ENCODE data around the gene RIC8A. TPM values are rescaled to one million over a fixed set of nuclear protein-coding genes. Genes with fewer than 3 reads are reported as not detected.
A peak's percentile ranks its signal among the peaks of the same experiment; 100 is the strongest.

Gene RIC8A
- total and polyA plus RNA-seq, 8 donors, result 29.7 to 49.3 (median 40.9) TPM

GRCh38 chr11:208917-209260 is 1.4 kb downstream of the RIC8A start:
- WGBS, 2 donors, result 0 to 1% methylated on average over 26 of the region's 26 CpGs
- intact Hi-C loops (cut with DNase I), result no loop called here

GRCh38 chr11:209275-210121 is 2.0 kb downstream of the RIC8A start:
- H3K27me3 ChIP-seq, result no peaks in the 10 kb centered on the region
- H3K4me1 ChIP-seq, result peaks cover 10 to 29% (median 24%) of the 10 kb centered on the region in 3 donors
- peak overlapping the region; percentile 86 to 100 (median 96) for H3K4me3 ChIP-seq
- H3K36me3 ChIP-seq, result peaks cover 0 to 38% (median 32%) of the 10 kb centered on the region in 3 donors
- peak in 3 of 6 donors; percentile 48 to 81 (median 49) for DNase-seq
- intact Hi-C loops (cut with DNase I), result no loop called here
- FAIRE-seq, result no peak
- H3K27ac ChIP-seq, result peak overlapping the region in 1 of 4 donors; percentile 98
- no peak for ATAC-seq
- TF ChIP-seq, protein P1, sequence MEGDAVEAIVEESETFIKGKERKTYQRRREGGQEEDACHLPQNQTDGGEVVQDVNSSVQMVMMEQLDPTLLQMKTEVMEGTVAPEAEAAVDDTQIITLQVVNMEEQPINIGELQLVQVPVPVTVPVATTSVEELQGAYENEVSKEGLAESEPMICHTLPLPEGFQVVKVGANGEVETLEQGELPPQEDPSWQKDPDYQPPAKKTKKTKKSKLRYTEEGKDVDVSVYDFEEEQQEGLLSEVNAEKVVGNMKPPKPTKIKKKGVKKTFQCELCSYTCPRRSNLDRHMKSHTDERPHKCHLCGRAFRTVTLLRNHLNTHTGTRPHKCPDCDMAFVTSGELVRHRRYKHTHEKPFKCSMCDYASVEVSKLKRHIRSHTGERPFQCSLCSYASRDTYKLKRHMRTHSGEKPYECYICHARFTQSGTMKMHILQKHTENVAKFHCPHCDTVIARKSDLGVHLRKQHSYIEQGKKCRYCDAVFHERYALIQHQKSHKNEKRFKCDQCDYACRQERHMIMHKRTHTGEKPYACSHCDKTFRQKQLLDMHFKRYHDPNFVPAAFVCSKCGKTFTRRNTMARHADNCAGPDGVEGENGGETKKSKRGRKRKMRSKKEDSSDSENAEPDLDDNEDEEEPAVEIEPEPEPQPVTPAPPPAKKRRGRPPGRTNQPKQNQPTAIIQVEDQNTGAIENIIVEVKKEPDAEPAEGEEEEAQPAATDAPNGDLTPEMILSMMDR (IDR thresholded peaks at IDR 0.05), result no peak
- 41 to 50% methylated on average over 29 of the region's 29 CpGs for WGBS, 2 donors
- no peaks in the 10 kb centered on the region for H3K9me3 ChIP-seq

More at GRCh38 chr11:208917-209260, 1.4 kb downstream of the RIC8A start:
- H3K27me3 ChIP-seq, result no peaks in the 10 kb centered on the region
- DNase-seq, result peak in 2 of 6 donors; percentile 67 to 82
- peaks cover 0 to 38% (median 34%) of the 10 kb centered on the region in 3 donors for H3K36me3 ChIP-seq
- peak overlapping the region; percentile 86 to 100 (median 96) for H3K4me3 ChIP-seq
- H3K27ac ChIP-seq, result peak overlapping the region; percentile 96 to 98 (median 97)
- no peak for FAIRE-seq
- peaks cover 10 to 29% (median 24%) of the 10 kb centered on the region in 3 donors for H3K4me1 ChIP-seq
- no peaks in the 10 kb centered on the region for H3K9me3 ChIP-seq
- peak in 2 of 4 donors; percentile 0 for ATAC-seq
- TF ChIP-seq, protein P1 (IDR thresholded peaks at IDR 0.05), result no peak

GRCh38 chr11:210122-210802 is 2.8 kb downstream of the RIC8A start:
- ATAC-seq, result no peak
- H3K36me3 ChIP-seq, result peaks cover 0 to 43% (median 33%) of the 10 kb centered on the region in 3 donors
- TF ChIP-seq, protein P1 (IDR thresholded peaks at IDR 0.05), result no peak
- peak overlapping the region in 2 of 4 donors; percentile 94 to 99 for H3K4me3 ChIP-seq
- peak in 2 of 6 donors; percentile 16 to 21 for DNase-seq
- no peak for FAIRE-seq
- peaks cover 10 to 23% (median 21%) of the 10 kb centered on the region in 3 donors for H3K4me1 ChIP-seq
- intact Hi-C loops (cut with DNase I), result no loop called here
- H3K27ac ChIP-seq, result no peak overlapping the region
- no peaks in the 10 kb centered on the region for H3K27me3 ChIP-seq
- 82 to 90% methylated on average over 9 of the region's 9 CpGs for WGBS, 2 donors
- no peaks in the 10 kb centered on the region for H3K9me3 ChIP-seq

- 90 to 99% methylated on average over 5 of the region's 5 CpGs for WGBS, 2 donors
- peaks cover 0 to 49% (median 33%) of the 10 kb centered on the region in 3 donors for H3K36me3 ChIP-seq
- intact Hi-C loops (cut with DNase I), result no loop called here
- H3K4me1 ChIP-seq, result peaks cover 10 to 18% (median 16%) of the 10 kb centered on the region in 3 donors
- ATAC-seq, result no peak
- no peak overlapping the region for H3K27ac ChIP-seq
- FAIRE-seq, result no peak
- no peaks in the 10 kb centered on the region for H3K9me3 ChIP-seq
- no peak overlapping the region for H3K4me3 ChIP-seq
- TF ChIP-seq, protein P1 (IDR thresholded peaks at IDR 0.05), result no peak
- H3K27me3 ChIP-seq, result no peaks in the 10 kb centered on the region
- DNase-seq, result peak in 1 of 6 donors; percentile 11
These were observed 3.3 kb downstream of the RIC8A start for GRCh38 chr11:210803-211180.
